MM.1S (cell line): ENCODE results near the gene BMP4.

ENCODE experiments used
- DNase-seq: peaks from one replicate; pipeline ENCODE4 v3.0.0-alpha.2; 2015
- H2AFZ ChIP-seq: fragments of 300-600 bp; sonication (generic); 2 replicates; pipeline ENCODE4 v1.6.0; 2016; ENCODE audit warnings: antibody characterized with exemption, low read length
- H3F3A ChIP-seq: fragments of 300-600 bp; sonication (generic); 2 replicates; pipeline ENCODE4 v1.6.1; 2016; ENCODE audit warnings: mild to moderate bottlenecking, antibody characterized with exemption, low read length, moderate library complexity, mixed read lengths; ENCODE audit not compliant: insufficient read depth
- H3K27ac ChIP-seq: fragments of 300-600 bp; sonication (generic); 2 replicates; pipeline ENCODE4 v1.5.1; 2016; ENCODE audit warnings: mild to moderate bottlenecking, low read length
- H3K27me3 ChIP-seq: fragments of 300-600 bp; sonication (generic); replicated peaks from 2 replicates; pipeline ENCODE4 v1.6.0; 2016; ENCODE audit warnings: low read length; ENCODE audit not compliant: insufficient read depth
- H3K36me3 ChIP-seq: fragments of 300-600 bp; sonication (generic); replicated peaks from 2 replicates; pipeline ENCODE4 v1.6.1; 2016; ENCODE audit warnings: mild to moderate bottlenecking, low read length, mixed read lengths; ENCODE audit not compliant: insufficient read depth
- H3K4me1 ChIP-seq: fragments of 300-600 bp; sonication (generic); 2 replicates; pipeline ENCODE4 v1.6.1; 2016; ENCODE audit warnings: low read length, mixed read lengths
- H3K4me2 ChIP-seq: fragments of 300-600 bp; sonication (generic); 2 replicates; pipeline ENCODE4 v1.6.0; 2016; ENCODE audit warnings: low read depth, low read length
- H3K4me3 ChIP-seq: fragments of 300-600 bp; sonication (generic); 2 replicates; pipeline ENCODE4 v1.5.1; 2016; ENCODE audit warnings: low read length, mixed read lengths
- H3K79me2 ChIP-seq: fragments of 300-600 bp; sonication (generic); 2 replicates; pipeline ENCODE4 v1.6.1; 2016; ENCODE audit warnings: mixed run types, low read length, mixed read lengths
- H3K9ac ChIP-seq: fragments of 300-600 bp; sonication (generic); 2 replicates; pipeline ENCODE4 v1.6.1; 2016; ENCODE audit warnings: low read length, mixed read lengths
- H3K9me2 ChIP-seq: fragments of 300-600 bp; sonication (generic); replicated peaks from 2 replicates; pipeline ENCODE4 v1.6.1; 2016; ENCODE audit warnings: mild to moderate bottlenecking, low read length, mixed read lengths; ENCODE audit not compliant: insufficient read depth
- H3K9me3 ChIP-seq: fragments of 300-600 bp; sonication (generic); replicated peaks from 2 replicates; pipeline ENCODE4 v1.6.1; 2016; ENCODE audit warnings: mild to moderate bottlenecking, low read length, mixed read lengths; ENCODE audit not compliant: insufficient read depth
- H4K20me1 ChIP-seq: fragments of 300-600 bp; sonication (generic); 2 replicates; pipeline ENCODE4 v1.6.1; 2016; ENCODE audit warnings: mild to moderate bottlenecking, low read length, moderate library complexity, mixed read lengths; ENCODE audit not compliant: insufficient read depth
- CTCF ChIP-seq: fragments of 300-600 bp; sonication (generic); IDR thresholded peaks from 2 replicates; pipeline ENCODE4 v1.5.1; 2016; ENCODE audit warnings: antibody characterized with exemption, low read length, mixed read lengths
- EZH2 ChIP-seq: fragments of 300-600 bp; sonication (generic); optimal IDR thresholded peaks from 2 replicates; pipeline ENCODE3; 2017; ENCODE audit warnings: low read depth, mild to moderate bottlenecking, antibody characterized with exemption, low read length, mixed read lengths
- EZH2phosphoT487 ChIP-seq: fragments of 300-600 bp; sonication (generic); IDR thresholded peaks from 2 replicates; pipeline ENCODE4 v1.6.1; 2018; ENCODE audit warnings: antibody characterized with exemption, low read length

The BMP4 gene

GRCh38 chr14:54001189-54001878 lies 44.7 kb upstream of the BMP4 start:
- no peak for TF ChIP-seq EZH2phosphoT487
- no peak for TF ChIP-seq CTCF
- TF ChIP-seq EZH2: no peak
- Histone ChIP-seq H3K9me2 (no peaks in the 10 kb centered on the region), H4K20me1 (no peaks in the 10 kb centered on the region), H3K79me2 (no peaks in the 10 kb centered on the region), H3K4me2 (no peak overlapping the region), H3K36me3 (no peaks in the 10 kb centered on the region), H3K9me3 (no peaks in the 10 kb centered on the region), H3K9ac (no peak overlapping the region), H3K27ac (no peak overlapping the region), H2AFZ (no peak overlapping the region), H3K4me1 (no peaks in the 10 kb centered on the region), H3K4me3 (no peak overlapping the region), H3K27me3 (no peaks in the 10 kb centered on the region), H3F3A (no peaks in the 10 kb centered on the region)
- no peak for DNase-seq

GRCh38 chr14:54000341-54000811 lies 43.8 kb upstream of the BMP4 start:
- no peak for DNase-seq
- Histone ChIP-seq H3K9ac (no peak overlapping the region), H3K27ac (no peak overlapping the region), H3K9me2 (no peaks in the 10 kb centered on the region), H2AFZ (no peak overlapping the region), H3K9me3 (no peaks in the 10 kb centered on the region), H3F3A (no peaks in the 10 kb centered on the region), H3K27me3 (no peaks in the 10 kb centered on the region), H3K4me1 (no peaks in the 10 kb centered on the region), H4K20me1 (no peaks in the 10 kb centered on the region), H3K4me2 (no peak overlapping the region), H3K79me2 (no peaks in the 10 kb centered on the region), H3K36me3 (no peaks in the 10 kb centered on the region), H3K4me3 (no peak overlapping the region)
- TF ChIP-seq EZH2phosphoT487: no peak
- TF ChIP-seq EZH2: no peak
- TF ChIP-seq CTCF: no peak

GRCh38 chr14:53999061-53999488 lies 42.5 kb upstream of the BMP4 start:
- Histone ChIP-seq H3K9me3 (no peaks in the 10 kb centered on the region), H3K27me3 (no peaks in the 10 kb centered on the region), H3K27ac (no peak overlapping the region), H3K4me1 (no peaks in the 10 kb centered on the region), H4K20me1 (no peaks in the 10 kb centered on the region), H2AFZ (no peak overlapping the region), H3K4me3 (no peak overlapping the region), H3K4me2 (no peak overlapping the region), H3K36me3 (no peaks in the 10 kb centered on the region), H3F3A (no peaks in the 10 kb centered on the region), H3K79me2 (no peaks in the 10 kb centered on the region), H3K9ac (no peak overlapping the region), H3K9me2 (no peaks in the 10 kb centered on the region)
- TF ChIP-seq CTCF (no peak), EZH2phosphoT487 (no peak), EZH2 (no peak)
- no peak for DNase-seq
